Trophoblast cell (in vitro differentiated cells and primary cell): ENCODE data around the gene OR4F6.

Experiments used
- DNase-seq, 2 donors: peaks; one replicate each; pipeline ENCODE4 v3.0.0-alpha.2; 2016
- H2AFZ ChIP-seq: 2 replicates; pipeline ENCODE4 v1.6.1; 2013; ENCODE audit warnings: low read length, moderate library complexity, mild to moderate bottlenecking; ENCODE audit not compliant: insufficient read depth, poor library complexity
- H2AK5ac ChIP-seq: 2 replicates; pipeline ENCODE4 v1.6.1; 2013; ENCODE audit warnings: mild to moderate bottlenecking, low read length
- H2BK120ac ChIP-seq: 2 replicates; pipeline ENCODE4 v1.6.1; 2013; ENCODE audit warnings: low read length, mild to moderate bottlenecking, moderate library complexity; ENCODE audit not compliant: insufficient read depth, poor library complexity
- H2BK12ac ChIP-seq: 2 replicates; pipeline ENCODE4 v1.6.1; 2013; ENCODE audit warnings: mild to moderate bottlenecking, low read length, moderate library complexity
- H2BK5ac ChIP-seq: 2 replicates; pipeline ENCODE4 v1.6.1; 2013; ENCODE audit warnings: low read length, low read depth, moderate library complexity, mild to moderate bottlenecking; ENCODE audit not compliant: poor library complexity
- H3K14ac ChIP-seq: 2 replicates; pipeline ENCODE4 v1.6.1; 2013; ENCODE audit warnings: mild to moderate bottlenecking, low read length
- H3K18ac ChIP-seq: 2 replicates; pipeline ENCODE4 v1.6.1; 2013; ENCODE audit warnings: mild to moderate bottlenecking, low read length
- H3K23ac ChIP-seq: 2 replicates; pipeline ENCODE4 v1.6.1; 2013; ENCODE audit warnings: low read length
- H3K27ac ChIP-seq: 2 replicates; pipeline ENCODE4 v1.5.1; 2013; ENCODE audit warnings: low read depth, mild to moderate bottlenecking, inconsistent platforms, low read length, moderate library complexity
- H3K27me3 ChIP-seq: 2 replicates; pipeline ENCODE4 v1.6.1; 2013; ENCODE audit warnings: inconsistent platforms, mild to moderate bottlenecking, low read length, moderate library complexity; ENCODE audit not compliant: insufficient read depth
- H3K36me3 ChIP-seq, 2 experiments: 1 replicate in 1 of 2; 2 replicates in 1 of 2; pipeline ENCODE4 v1.6.1; 2013; ENCODE audit warnings: low read length in 2 of 2, mild to moderate bottlenecking in 2 of 2, moderate library complexity in 1 of 2; ENCODE audit not compliant: insufficient read depth in 2 of 2, control insufficient read depth in 1 of 2
- H3K4ac ChIP-seq: 2 replicates; pipeline ENCODE4 v1.6.1; 2013; ENCODE audit warnings: low read depth, mild to moderate bottlenecking, low read length, moderate library complexity
- H3K4me1 ChIP-seq, 2 experiments: 1 replicate in 1 of 2; 2 replicates in 1 of 2; pipeline ENCODE4 v1.6.1; 2013; ENCODE audit warnings: low read length in 2 of 2, mild to moderate bottlenecking in 2 of 2, moderate library complexity in 1 of 2; ENCODE audit not compliant: insufficient read depth in 2 of 2, control insufficient read depth in 1 of 2
- H3K4me2 ChIP-seq: 2 replicates; pipeline ENCODE4 v1.6.1; 2013; ENCODE audit warnings: inconsistent platforms, mild to moderate bottlenecking, low read length, moderate library complexity
- H3K4me3 ChIP-seq: 2 replicates; pipeline ENCODE4 v1.5.1; 2013; ENCODE audit warnings: mild to moderate bottlenecking, low read depth, low read length, inconsistent platforms
- H3K79me1 ChIP-seq: one replicate; pipeline ENCODE4 v1.6.1; 2013; ENCODE audit warnings: low read length
- H3K79me2 ChIP-seq: 2 replicates; pipeline ENCODE4 v1.6.1; 2013; ENCODE audit warnings: low read length, mild to moderate bottlenecking; ENCODE audit not compliant: control insufficient read depth, insufficient read depth, poor library complexity
- H3K9ac ChIP-seq: 2 replicates; pipeline ENCODE4 v1.6.1; 2013; ENCODE audit warnings: mild to moderate bottlenecking, low read length
- H3K9me3 ChIP-seq: 2 replicates; pipeline ENCODE4 v1.6.1; 2013; ENCODE audit warnings: low read depth, mild to moderate bottlenecking, control low read depth, inconsistent platforms, low read length; ENCODE audit not compliant: insufficient read depth
- H4K12ac ChIP-seq: 2 replicates; pipeline ENCODE4 v1.6.1; 2013; ENCODE audit warnings: low read depth, mild to moderate bottlenecking, low read length, moderate library complexity
- H4K8ac ChIP-seq: 2 replicates; pipeline ENCODE4 v1.6.1; 2013; ENCODE audit warnings: low read depth, mild to moderate bottlenecking, low read length, moderate library complexity
- H4K91ac ChIP-seq: one replicate; pipeline ENCODE4 v1.6.1; 2013; ENCODE audit warnings: low read depth, mild to moderate bottlenecking, low read length, moderate library complexity
- WGBS: extraction: QIAGEN DNeasy Blood & Tissue Kit; methylation state at CpG from one replicate; pipeline ENCODE4 v1.1.7; 2013; ENCODE audit warnings: missing lambda C conversion rate; ENCODE audit not compliant: insufficient read length, insufficient coverage; ENCODE audit errors: extremely low coverage; 5-methylcytosine and 5-hydroxymethylcytosine counted together

OR4F6 gene

DNA sequence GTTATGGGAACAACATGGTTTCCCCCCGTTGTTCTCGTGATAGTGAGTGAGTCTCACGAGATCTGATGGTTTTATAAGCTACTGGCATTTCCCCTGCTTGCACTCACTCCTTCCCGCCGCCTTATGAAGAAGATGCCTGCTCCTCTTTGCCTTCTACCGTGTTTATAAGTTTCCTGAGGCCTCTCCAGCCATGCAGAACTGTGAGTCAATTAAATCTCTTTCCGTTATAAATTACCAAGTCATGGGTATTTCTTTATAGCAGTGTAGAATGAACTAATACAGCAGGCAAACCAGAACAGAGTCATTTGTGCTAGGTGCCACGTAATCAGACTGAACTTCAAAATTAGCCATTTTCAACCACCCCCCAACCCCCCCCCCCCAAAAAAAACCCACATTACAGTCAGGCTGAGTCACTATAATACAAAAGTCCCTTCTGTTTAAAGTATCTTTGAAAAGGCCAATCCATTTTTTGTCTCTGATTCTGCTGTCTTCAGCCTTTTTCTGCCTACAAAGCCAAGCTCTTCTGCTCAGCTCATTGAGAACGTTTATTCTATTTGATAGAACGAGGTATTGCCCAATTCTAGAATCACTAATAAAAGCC lies 4.1 kb downstream of the OR4F6 start:
- Histone ChIP-seq H4K8ac (no peak overlapping the region), H3K4me2 (no peak overlapping the region), H2BK5ac (no peak overlapping the region), H3K79me1 (no peaks in the 10 kb centered on the region), H3K23ac (no peak overlapping the region), H3K9ac (no peak overlapping the region), H3K18ac (no peak overlapping the region), H3K36me3 (no peaks in the 10 kb centered on the region), H3K14ac (no peak overlapping the region), H3K4ac (no peak overlapping the region), H3K27me3 (no peaks in the 10 kb centered on the region), H3K4me1 (no peaks in the 10 kb centered on the region), H2BK12ac (no peak overlapping the region), H3K27ac (no peak overlapping the region), H3K79me2 (no peaks in the 10 kb centered on the region), H4K12ac (no peak overlapping the region), H2AFZ (no peak overlapping the region), H2BK120ac (no peak overlapping the region), H2AK5ac (no peak overlapping the region), H4K91ac (no peak overlapping the region), H3K4me3 (no peak overlapping the region), H3K9me3 (no peaks in the 10 kb centered on the region)
- WGBS: no CpG with 5 or more reads among the region's 10 CpGs
- no peak for DNase-seq

GRCh38 chr15:101808201-101808600 lies 4.9 kb downstream of the OR4F6 start:
- Histone ChIP-seq H2BK5ac (no peak overlapping the region), H3K4me2 (no peak overlapping the region), H3K4me3 (peak overlapping the region; percentile 50), H2AK5ac (no peak overlapping the region), H3K79me1 (no peaks in the 10 kb centered on the region), H3K27me3 (no peaks in the 10 kb centered on the region), H3K4me1 (no peaks in the 10 kb centered on the region), H3K23ac (no peak overlapping the region), H3K9ac (no peak overlapping the region), H3K36me3 (no peaks in the 10 kb centered on the region), H3K9me3 (no peaks in the 10 kb centered on the region), H3K79me2 (no peaks in the 10 kb centered on the region), H2BK120ac (no peak overlapping the region), H3K4ac (no peak overlapping the region), H3K18ac (no peak overlapping the region), H4K12ac (no peak overlapping the region), H4K8ac (no peak overlapping the region), H2AFZ (no peak overlapping the region), H2BK12ac (no peak overlapping the region), H4K91ac (no peak overlapping the region), H3K27ac (no peak overlapping the region), H3K14ac (no peak overlapping the region)
- no CpG with 5 or more reads among the region's 2 CpGs for WGBS
- DNase-seq: no peak

DNA sequence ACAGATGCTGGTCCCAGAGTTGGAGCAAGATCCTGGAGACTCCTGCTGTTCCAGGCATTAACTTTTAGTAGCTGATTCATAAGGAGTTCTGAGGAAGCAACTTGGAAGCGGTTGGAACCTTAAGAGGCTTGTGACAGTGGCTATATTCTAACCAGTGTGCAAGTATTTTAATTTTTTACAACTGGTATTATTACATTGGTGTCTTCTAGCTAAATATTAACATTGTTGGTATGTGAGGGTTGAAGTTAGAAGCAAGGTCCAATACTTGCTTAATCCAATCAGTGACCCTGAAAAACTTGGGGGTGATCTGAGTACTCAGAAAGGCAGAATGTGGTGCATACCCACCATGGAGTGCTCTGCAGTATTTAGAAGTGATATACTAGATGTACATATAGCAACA lies 7.1 kb downstream of the OR4F6 start:
- H3K4ac ChIP-seq: no peak overlapping the region
- H4K12ac ChIP-seq: no peak overlapping the region
- no peaks in the 10 kb centered on the region for H3K27me3 ChIP-seq
- no peak overlapping the region for H2BK120ac ChIP-seq
- no peak overlapping the region for H3K4me3 ChIP-seq
- no peaks in the 10 kb centered on the region for H3K79me2 ChIP-seq
- no peak overlapping the region for H4K91ac ChIP-seq
- H3K4me1 ChIP-seq: no peaks in the 10 kb centered on the region
- no peaks in the 10 kb centered on the region for H3K79me1 ChIP-seq
- H3K27ac ChIP-seq: no peak overlapping the region
- H2AFZ ChIP-seq: no peak overlapping the region
- H3K14ac ChIP-seq: no peak overlapping the region
- no CpG with 5 or more reads among the region's 1 CpG for WGBS
- H3K9ac ChIP-seq: no peak overlapping the region
- no peak overlapping the region for H3K18ac ChIP-seq
- no peak overlapping the region for H2BK5ac ChIP-seq
- H3K9me3 ChIP-seq: no peaks in the 10 kb centered on the region
- H2AK5ac ChIP-seq: no peak overlapping the region
- no peak overlapping the region for H3K4me2 ChIP-seq
- H3K23ac ChIP-seq: no peak overlapping the region
- no peak overlapping the region for H2BK12ac ChIP-seq
- H3K36me3 ChIP-seq: no peaks in the 10 kb centered on the region
- H4K8ac ChIP-seq: no peak overlapping the region
- no peak for DNase-seq

GRCh38 chr15:101810876-101811275 lies 7.6 kb downstream of the OR4F6 start:
- Histone ChIP-seq H3K18ac (no peak overlapping the region), H3K9ac (no peak overlapping the region), H4K91ac (no peak overlapping the region), H3K4ac (no peak overlapping the region), H3K4me1 (no peaks in the 10 kb centered on the region), H3K14ac (no peak overlapping the region), H3K36me3 (no peaks in the 10 kb centered on the region), H4K8ac (no peak overlapping the region), H2BK5ac (no peak overlapping the region), H2BK120ac (no peak overlapping the region), H3K4me2 (no peak overlapping the region), H3K27ac (no peak overlapping the region), H2AFZ (no peak overlapping the region), H2BK12ac (no peak overlapping the region), H3K27me3 (no peaks in the 10 kb centered on the region), H3K23ac (no peak overlapping the region), H2AK5ac (no peak overlapping the region), H3K79me1 (no peaks in the 10 kb centered on the region), H4K12ac (no peak overlapping the region), H3K79me2 (no peaks in the 10 kb centered on the region), H3K4me3 (no peak overlapping the region), H3K9me3 (no peaks in the 10 kb centered on the region)
- no peak for DNase-seq
- WGBS: no CpG with 5 or more reads among the region's 3 CpGs
